Measurements from ENCODE around the gene RANGAP1.

RANGAP1 gene

DNA sequence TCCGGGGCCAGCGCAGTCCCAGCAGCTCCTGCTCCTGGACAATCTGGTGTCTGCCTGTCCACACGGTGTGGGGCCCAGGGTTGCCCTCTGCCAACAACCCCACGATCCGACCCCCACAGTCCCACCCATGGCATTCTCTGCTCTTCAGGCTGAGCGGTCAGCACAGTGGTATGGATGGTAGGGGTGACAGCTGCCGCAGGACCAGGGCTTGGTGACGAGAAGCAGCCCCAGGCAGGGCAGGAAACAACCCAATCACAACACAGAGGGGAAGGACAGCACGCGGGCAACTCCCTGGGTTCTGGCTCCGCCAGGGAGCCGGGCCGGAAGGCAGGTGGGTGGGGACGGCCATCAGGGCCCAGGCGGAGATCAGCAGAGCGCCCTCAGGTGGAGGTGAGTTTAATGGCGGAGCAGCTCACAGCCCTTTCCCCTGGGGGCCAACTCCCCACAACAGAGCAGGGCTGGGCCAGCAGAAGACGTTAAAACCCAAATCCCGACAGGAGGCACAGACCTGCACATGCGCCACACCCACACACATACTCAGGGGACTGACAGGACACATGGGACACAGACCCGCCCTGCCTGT lies 40.0 kb downstream of the RANGAP1 start:
- no peak overlapping the region for H3K4me3 ChIP-seq (ENCODE audit: low read depth in 1 of 2, low read length in 2 of 2)
- no peak overlapping the region for H3K9ac ChIP-seq (ENCODE audit: low read depth, low read length)
- no peak overlapping the region for H3K27ac ChIP-seq (ENCODE audit: low read length)
- H2AFZ ChIP-seq (ENCODE audit: low read depth, low read length): no peak overlapping the region
- H3K4me2 ChIP-seq (ENCODE audit: insufficient read depth, low read length): no peak overlapping the region
- DNase-seq: no peak
- H3K79me2 ChIP-seq (ENCODE audit: insufficient read depth, low read length): no peaks in the 10 kb centered on the region
- H4K20me1 ChIP-seq (ENCODE audit: insufficient read depth, low read length): peaks cover 29% of the 10 kb centered on the region
- H3K36me3 ChIP-seq (ENCODE audit: insufficient read depth, low read length): peaks cover 60% of the 10 kb centered on the region
- ATAC-seq (ENCODE audit: insufficient read depth, low read depth): 0 out of 3 replicates have a peak, but pooled peaks have one; percentile 13
- H3K27me3 ChIP-seq (ENCODE audit: insufficient read depth, low read length, poor library complexity): no peaks in the 10 kb centered on the region
- H3K4me1 ChIP-seq (ENCODE audit: insufficient read depth, low read length): no peaks in the 10 kb centered on the region
- no peak for TF ChIP-seq EZH2 (IDR thresholded peaks at IDR 0.05; ENCODE audit: borderline replicate concordance, low read depth, low read length, severe bottlenecking)
- TF ChIP-seq, protein P1, sequence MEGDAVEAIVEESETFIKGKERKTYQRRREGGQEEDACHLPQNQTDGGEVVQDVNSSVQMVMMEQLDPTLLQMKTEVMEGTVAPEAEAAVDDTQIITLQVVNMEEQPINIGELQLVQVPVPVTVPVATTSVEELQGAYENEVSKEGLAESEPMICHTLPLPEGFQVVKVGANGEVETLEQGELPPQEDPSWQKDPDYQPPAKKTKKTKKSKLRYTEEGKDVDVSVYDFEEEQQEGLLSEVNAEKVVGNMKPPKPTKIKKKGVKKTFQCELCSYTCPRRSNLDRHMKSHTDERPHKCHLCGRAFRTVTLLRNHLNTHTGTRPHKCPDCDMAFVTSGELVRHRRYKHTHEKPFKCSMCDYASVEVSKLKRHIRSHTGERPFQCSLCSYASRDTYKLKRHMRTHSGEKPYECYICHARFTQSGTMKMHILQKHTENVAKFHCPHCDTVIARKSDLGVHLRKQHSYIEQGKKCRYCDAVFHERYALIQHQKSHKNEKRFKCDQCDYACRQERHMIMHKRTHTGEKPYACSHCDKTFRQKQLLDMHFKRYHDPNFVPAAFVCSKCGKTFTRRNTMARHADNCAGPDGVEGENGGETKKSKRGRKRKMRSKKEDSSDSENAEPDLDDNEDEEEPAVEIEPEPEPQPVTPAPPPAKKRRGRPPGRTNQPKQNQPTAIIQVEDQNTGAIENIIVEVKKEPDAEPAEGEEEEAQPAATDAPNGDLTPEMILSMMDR (IDR thresholded peaks at IDR 0.05; ENCODE audit: borderline replicate concordance, extremely low read depth, low read length, poor library complexity, severe bottlenecking): peak; percentile 35
- no peaks in the 10 kb centered on the region for H3K9me3 ChIP-seq (ENCODE audit: insufficient read depth, low read length, severe bottlenecking)

DNA sequence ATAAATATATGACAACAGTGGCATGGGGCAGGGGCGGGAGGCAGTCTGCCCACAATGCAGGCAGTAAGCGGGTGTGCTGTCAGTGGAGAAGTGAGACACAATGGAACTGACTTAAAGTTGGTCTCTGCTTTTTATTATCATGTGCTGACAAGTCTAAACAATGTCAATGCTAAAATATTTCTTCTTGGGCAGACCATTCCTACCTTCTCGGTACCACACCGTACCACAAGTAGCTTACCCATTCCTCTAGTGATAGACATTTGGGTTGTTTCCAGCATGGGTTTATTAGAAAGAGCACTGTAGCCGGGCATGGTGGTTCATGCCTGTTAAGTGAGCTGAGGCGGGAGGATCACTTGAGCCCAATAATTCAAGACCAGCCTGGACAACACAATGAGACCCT lies 42.6 kb downstream of the RANGAP1 start:
- peaks cover 21% of the 10 kb centered on the region for H4K20me1 ChIP-seq (ENCODE audit: insufficient read depth, low read length)
- no peaks in the 10 kb centered on the region for H3K79me2 ChIP-seq (ENCODE audit: insufficient read depth, low read length)
- DNase-seq (no peak), ATAC-seq (ENCODE audit: insufficient read depth, low read depth) (no peak)
- H3K9ac ChIP-seq (ENCODE audit: low read depth, low read length): no peak overlapping the region
- H3K27ac ChIP-seq (ENCODE audit: low read length): no peak overlapping the region
- no peaks in the 10 kb centered on the region for H3K9me3 ChIP-seq (ENCODE audit: insufficient read depth, low read length, severe bottlenecking)
- no peak overlapping the region for H2AFZ ChIP-seq (ENCODE audit: low read depth, low read length)
- H3K4me2 ChIP-seq (ENCODE audit: insufficient read depth, low read length): no peak overlapping the region
- H3K36me3 ChIP-seq (ENCODE audit: insufficient read depth, low read length): peaks cover 33% of the 10 kb centered on the region
- TF ChIP-seq, protein P1 (IDR thresholded peaks at IDR 0.05; ENCODE audit: borderline replicate concordance, extremely low read depth, low read length, poor library complexity, severe bottlenecking): no peak
- TF ChIP-seq EZH2 (IDR thresholded peaks at IDR 0.05; ENCODE audit: borderline replicate concordance, low read depth, low read length, severe bottlenecking): no peak
- no peak overlapping the region for H3K4me3 ChIP-seq (ENCODE audit: low read depth in 1 of 2, low read length in 2 of 2)
- no peaks in the 10 kb centered on the region for H3K27me3 ChIP-seq (ENCODE audit: insufficient read depth, low read length, poor library complexity)
- peaks cover 1% of the 10 kb centered on the region for H3K4me1 ChIP-seq (ENCODE audit: insufficient read depth, low read length)

DNA sequence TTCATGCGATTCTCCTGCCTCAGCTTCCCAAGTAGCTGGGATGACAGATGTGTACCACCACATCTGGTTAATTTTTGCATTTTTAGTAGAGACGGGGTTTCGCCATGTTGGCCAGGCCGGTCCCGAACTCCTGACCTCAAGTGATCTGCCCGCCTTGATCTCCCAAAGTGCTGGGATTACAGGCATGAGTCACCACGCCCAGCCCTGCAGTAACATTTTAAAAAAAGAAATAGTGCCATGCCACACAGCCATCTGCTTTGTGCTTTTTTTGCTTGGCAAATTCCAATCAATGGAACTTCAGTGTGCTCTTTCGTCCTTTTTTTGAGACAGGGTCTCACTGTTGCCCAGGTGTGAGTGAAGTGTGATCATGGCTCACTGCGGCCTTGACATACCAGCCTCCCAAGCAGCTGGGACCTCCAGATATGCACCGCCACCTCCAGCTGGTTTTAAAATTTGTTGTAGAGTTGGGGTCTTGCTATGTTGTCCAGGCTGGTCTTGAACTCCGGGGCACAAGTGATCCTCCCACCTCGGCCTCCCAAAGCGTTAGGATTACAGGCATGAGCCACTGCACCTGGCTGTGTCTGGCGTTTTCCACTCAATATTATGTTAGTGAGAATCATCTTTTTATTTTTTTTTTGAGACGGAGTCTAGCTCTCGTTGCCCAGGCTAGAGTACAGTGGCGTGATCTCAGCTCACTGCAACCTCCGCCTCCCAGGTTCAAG lies 43.4 kb downstream of the RANGAP1 start:
- peaks cover 1% of the 10 kb centered on the region for H3K27me3 ChIP-seq (ENCODE audit: insufficient read depth, low read length, poor library complexity)
- peaks cover 17% of the 10 kb centered on the region for H4K20me1 ChIP-seq (ENCODE audit: insufficient read depth, low read length)
- H3K9ac ChIP-seq (ENCODE audit: low read depth, low read length): no peak overlapping the region
- no peak overlapping the region for H2AFZ ChIP-seq (ENCODE audit: low read depth, low read length)
- H3K4me3 ChIP-seq (ENCODE audit: low read depth in 1 of 2, low read length in 2 of 2): no peak overlapping the region
- ATAC-seq (ENCODE audit: insufficient read depth, low read depth) (no peak), DNase-seq (no peak)
- TF ChIP-seq, protein P1 (IDR thresholded peaks at IDR 0.05; ENCODE audit: borderline replicate concordance, extremely low read depth, low read length, poor library complexity, severe bottlenecking): no peak
- TF ChIP-seq EZH2 (IDR thresholded peaks at IDR 0.05; ENCODE audit: borderline replicate concordance, low read depth, low read length, severe bottlenecking): no peak
- H3K4me1 ChIP-seq (ENCODE audit: insufficient read depth, low read length): peaks cover 9% of the 10 kb centered on the region
- H3K27ac ChIP-seq (ENCODE audit: low read length): no peak overlapping the region
- H3K36me3 ChIP-seq (ENCODE audit: insufficient read depth, low read length): peaks cover 25% of the 10 kb centered on the region
- no peak overlapping the region for H3K4me2 ChIP-seq (ENCODE audit: insufficient read depth, low read length)
- H3K79me2 ChIP-seq (ENCODE audit: insufficient read depth, low read length): no peaks in the 10 kb centered on the region
- H3K9me3 ChIP-seq (ENCODE audit: insufficient read depth, low read length, severe bottlenecking): no peaks in the 10 kb centered on the region

Data from DND-41 (cell line).